Measurements from ENCODE around the gene SMC5.

GRCh38 chr9:70258692-70259511 is at the start of gene SMC5:
- TF ChIP-seq CTCF (IDR thresholded peaks at IDR 0.05) (no peak), POLR2A (IDR thresholded peaks at IDR 0.05) (peak; percentile 91 to 95), POLR2AphosphoS5 (IDR thresholded peaks at IDR 0.05) (peak; percentile 96 to 99 (median 98)), EP300 (IDR thresholded peaks at IDR 0.05) (no peak)

All from sigmoid colon (tissue), 4 donors.